MM.1S (cell line): ENCODE results near the gene CEACAM20.

ENCODE experiments used
- EZH2 ChIP-seq: fragments of 300-600 bp; sonication (generic); optimal IDR thresholded peaks from 2 replicates; pipeline ENCODE3; 2017; ENCODE audit warnings: low read depth, mild to moderate bottlenecking, antibody characterized with exemption, low read length, mixed read lengths
- EZH2phosphoT487 ChIP-seq: fragments of 300-600 bp; sonication (generic); IDR thresholded peaks from 2 replicates; pipeline ENCODE4 v1.6.1; 2018; ENCODE audit warnings: antibody characterized with exemption, low read length
- TF ChIP-seq, protein P1 (sequence below): fragments of 300-600 bp; sonication (generic); IDR thresholded peaks from 2 replicates; pipeline ENCODE4 v1.5.1; 2016; ENCODE audit warnings: antibody characterized with exemption, low read length, mixed read lengths

DNA sequence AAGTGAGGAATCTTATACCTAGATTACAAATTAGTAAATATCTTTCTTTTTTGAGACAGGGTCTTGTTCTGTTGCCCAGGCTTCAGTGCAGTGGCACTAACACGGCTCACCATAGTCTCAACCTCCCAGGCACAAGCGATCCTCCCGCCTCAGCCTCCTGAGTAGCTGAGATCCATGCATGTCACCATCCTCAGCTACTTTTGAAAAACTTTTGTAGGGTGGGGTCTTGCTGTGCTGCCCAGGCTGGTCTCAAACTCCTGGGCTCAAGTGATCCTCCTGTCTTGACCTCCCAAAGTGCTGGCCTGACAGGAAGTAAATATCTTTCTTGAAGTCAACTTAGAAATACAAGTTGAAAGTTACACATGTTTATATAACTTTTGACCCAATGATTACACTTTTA is 20.0 kb upstream of the CEACAM20 start:
- TF ChIP-seq, protein P1, sequence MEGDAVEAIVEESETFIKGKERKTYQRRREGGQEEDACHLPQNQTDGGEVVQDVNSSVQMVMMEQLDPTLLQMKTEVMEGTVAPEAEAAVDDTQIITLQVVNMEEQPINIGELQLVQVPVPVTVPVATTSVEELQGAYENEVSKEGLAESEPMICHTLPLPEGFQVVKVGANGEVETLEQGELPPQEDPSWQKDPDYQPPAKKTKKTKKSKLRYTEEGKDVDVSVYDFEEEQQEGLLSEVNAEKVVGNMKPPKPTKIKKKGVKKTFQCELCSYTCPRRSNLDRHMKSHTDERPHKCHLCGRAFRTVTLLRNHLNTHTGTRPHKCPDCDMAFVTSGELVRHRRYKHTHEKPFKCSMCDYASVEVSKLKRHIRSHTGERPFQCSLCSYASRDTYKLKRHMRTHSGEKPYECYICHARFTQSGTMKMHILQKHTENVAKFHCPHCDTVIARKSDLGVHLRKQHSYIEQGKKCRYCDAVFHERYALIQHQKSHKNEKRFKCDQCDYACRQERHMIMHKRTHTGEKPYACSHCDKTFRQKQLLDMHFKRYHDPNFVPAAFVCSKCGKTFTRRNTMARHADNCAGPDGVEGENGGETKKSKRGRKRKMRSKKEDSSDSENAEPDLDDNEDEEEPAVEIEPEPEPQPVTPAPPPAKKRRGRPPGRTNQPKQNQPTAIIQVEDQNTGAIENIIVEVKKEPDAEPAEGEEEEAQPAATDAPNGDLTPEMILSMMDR = no peak
- TF ChIP-seq EZH2phosphoT487 (no peak), EZH2 (no peak)
